ENCODE measurements around the gene MED26. TPM values are rescaled to one million over a fixed set of nuclear protein-coding genes. Genes with fewer than 3 reads are reported as not detected.

MED26 gene
- total and polyA plus RNA-seq, 2 experiments from 2014 or later: 6.6 to 7.8 TPM

- DNase-seq (ENCODE audit: low spot score): no peak
- no peak for TF ChIP-seq EZH2phosphoT487 (IDR thresholded peaks at IDR 0.05; ENCODE audit: low read depth, severe bottlenecking, unreplicated experiment)
- TF ChIP-seq, protein P1, sequence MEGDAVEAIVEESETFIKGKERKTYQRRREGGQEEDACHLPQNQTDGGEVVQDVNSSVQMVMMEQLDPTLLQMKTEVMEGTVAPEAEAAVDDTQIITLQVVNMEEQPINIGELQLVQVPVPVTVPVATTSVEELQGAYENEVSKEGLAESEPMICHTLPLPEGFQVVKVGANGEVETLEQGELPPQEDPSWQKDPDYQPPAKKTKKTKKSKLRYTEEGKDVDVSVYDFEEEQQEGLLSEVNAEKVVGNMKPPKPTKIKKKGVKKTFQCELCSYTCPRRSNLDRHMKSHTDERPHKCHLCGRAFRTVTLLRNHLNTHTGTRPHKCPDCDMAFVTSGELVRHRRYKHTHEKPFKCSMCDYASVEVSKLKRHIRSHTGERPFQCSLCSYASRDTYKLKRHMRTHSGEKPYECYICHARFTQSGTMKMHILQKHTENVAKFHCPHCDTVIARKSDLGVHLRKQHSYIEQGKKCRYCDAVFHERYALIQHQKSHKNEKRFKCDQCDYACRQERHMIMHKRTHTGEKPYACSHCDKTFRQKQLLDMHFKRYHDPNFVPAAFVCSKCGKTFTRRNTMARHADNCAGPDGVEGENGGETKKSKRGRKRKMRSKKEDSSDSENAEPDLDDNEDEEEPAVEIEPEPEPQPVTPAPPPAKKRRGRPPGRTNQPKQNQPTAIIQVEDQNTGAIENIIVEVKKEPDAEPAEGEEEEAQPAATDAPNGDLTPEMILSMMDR (IDR thresholded peaks at IDR 0.05; ENCODE audit: poor library complexity): no peak
- TF ChIP-seq EZH2 (IDR thresholded peaks at IDR 0.05; ENCODE audit: borderline replicate concordance): no peak
- no peaks in the 10 kb centered on the region for H3K36me3 ChIP-seq (replicated peaks; ENCODE audit: insufficient read depth, low read depth)
- no peaks in the 10 kb centered on the region for H3K9me2 ChIP-seq (replicated peaks; ENCODE audit: insufficient read depth)
- H3K9me3 ChIP-seq (ENCODE audit: low read depth): no peaks in the 10 kb centered on the region
- peaks cover 99% of the 10 kb centered on the region for H3K79me2 ChIP-seq
- no peak overlapping the region for H3K27ac ChIP-seq
- no peaks in the 10 kb centered on the region for H3K27me3 ChIP-seq
- H3K4me2 ChIP-seq: no peak overlapping the region
- no peak overlapping the region for H3K4me3 ChIP-seq
- WGBS (ENCODE audit: low lambda C conversion rate, missing lambda C conversion rate): 80% methylated on average over 3 of the region's 3 CpGs
- peaks cover 88% of the 10 kb centered on the region for H4K20me1 ChIP-seq (ENCODE audit: insufficient read depth, poor library complexity, severe bottlenecking)
- no peaks in the 10 kb centered on the region for H3K4me1 ChIP-seq (ENCODE audit: insufficient read depth)
- H2AFZ ChIP-seq: no peak overlapping the region
Observed at GRCh38 chr19:16603090-16603489, 24.9 kb downstream of the MED26 start.

- Histone ChIP-seq H2AFZ (no peak overlapping the region), H3K4me3 (no peak overlapping the region), H3K27me3 (no peaks in the 10 kb centered on the region), H3K27ac (no peak overlapping the region), H3K79me2 (peaks cover 98% of the 10 kb centered on the region), H3K9me2 (replicated peaks; ENCODE audit: insufficient read depth) (no peaks in the 10 kb centered on the region), H3K36me3 (replicated peaks; ENCODE audit: insufficient read depth, low read depth) (no peaks in the 10 kb centered on the region), H3K4me2 (no peak overlapping the region), H4K20me1 (ENCODE audit: insufficient read depth, poor library complexity, severe bottlenecking) (peaks cover 84% of the 10 kb centered on the region), H3K4me1 (ENCODE audit: insufficient read depth) (no peaks in the 10 kb centered on the region), H3K9me3 (ENCODE audit: low read depth) (no peaks in the 10 kb centered on the region)
- no peak for DNase-seq (ENCODE audit: low spot score)
- WGBS (ENCODE audit: low lambda C conversion rate, missing lambda C conversion rate): 95% methylated on average over 20 of the region's 20 CpGs
- TF ChIP-seq, protein P1 (IDR thresholded peaks at IDR 0.05; ENCODE audit: poor library complexity): no peak
- TF ChIP-seq EZH2phosphoT487 (IDR thresholded peaks at IDR 0.05; ENCODE audit: low read depth, severe bottlenecking, unreplicated experiment): no peak
- no peak for TF ChIP-seq EZH2 (IDR thresholded peaks at IDR 0.05; ENCODE audit: borderline replicate concordance)
Observed at GRCh38 chr19:16601378-16602052, 26.5 kb downstream of the MED26 start.

DNA sequence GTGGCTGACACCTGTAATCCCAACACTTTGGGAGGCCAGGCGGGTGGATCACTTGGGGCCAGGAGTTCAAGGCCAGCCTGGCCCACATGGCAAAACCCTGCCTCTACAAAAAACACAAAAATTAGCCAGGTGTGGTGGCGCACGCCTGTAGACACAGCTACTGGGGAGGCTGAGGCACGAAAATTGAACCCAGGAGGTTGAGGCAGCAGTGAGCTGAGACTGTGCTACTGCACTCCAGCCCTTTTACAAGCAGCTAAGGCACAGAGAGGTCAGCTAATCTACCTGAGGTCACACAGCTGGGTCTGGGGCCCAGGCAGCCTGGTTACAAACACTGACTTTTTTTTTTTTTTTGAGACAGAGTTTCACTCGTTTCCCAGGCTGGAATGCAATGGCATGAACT lies 27.2 kb downstream of the MED26 start:
- Histone ChIP-seq H3K79me2 (peaks cover 98% of the 10 kb centered on the region), H3K9me3 (ENCODE audit: low read depth) (no peaks in the 10 kb centered on the region), H3K27me3 (no peaks in the 10 kb centered on the region), H2AFZ (no peak overlapping the region), H4K20me1 (ENCODE audit: insufficient read depth, poor library complexity, severe bottlenecking) (peaks cover 85% of the 10 kb centered on the region), H3K9me2 (replicated peaks; ENCODE audit: insufficient read depth) (no peaks in the 10 kb centered on the region), H3K4me3 (no peak overlapping the region), H3K27ac (no peak overlapping the region), H3K4me2 (no peak overlapping the region), H3K4me1 (ENCODE audit: insufficient read depth) (no peaks in the 10 kb centered on the region), H3K36me3 (replicated peaks; ENCODE audit: insufficient read depth, low read depth) (no peaks in the 10 kb centered on the region)
- TF ChIP-seq EZH2 (IDR thresholded peaks at IDR 0.05; ENCODE audit: borderline replicate concordance) (no peak), EZH2phosphoT487 (IDR thresholded peaks at IDR 0.05; ENCODE audit: low read depth, severe bottlenecking, unreplicated experiment) (no peak)
- TF ChIP-seq, protein P1 (IDR thresholded peaks at IDR 0.05; ENCODE audit: poor library complexity): no peak
- WGBS (ENCODE audit: low lambda C conversion rate, missing lambda C conversion rate): 95% methylated on average over 5 of the region's 5 CpGs
- DNase-seq (ENCODE audit: low spot score): no peak

Measured in hepatocyte (in vitro differentiated cells).